Fibroblast of pulmonary artery (primary cell): ENCODE data around the gene ERC1.

Experiments
- DNase-seq: peaks from one replicate; pipeline ENCODE4 v3.0.0-alpha.2; 2010; ENCODE audit warnings: low read depth
- H3K4me3 ChIP-seq: replicated peaks from 2 replicates; pipeline ENCODE4 v1.5.1; 2011; ENCODE audit warnings: low read depth, mild to moderate bottlenecking, control low read depth, low read length, moderate library complexity
- TF ChIP-seq, protein P1 (sequence below): IDR thresholded peaks from 2 replicates; pipeline ENCODE4 v1.5.1; 2011; ENCODE audit warnings: mild to moderate bottlenecking, control low read depth, low read length, inconsistent platforms; ENCODE audit errors: missing control alignments

The ERC1 gene

DNA sequence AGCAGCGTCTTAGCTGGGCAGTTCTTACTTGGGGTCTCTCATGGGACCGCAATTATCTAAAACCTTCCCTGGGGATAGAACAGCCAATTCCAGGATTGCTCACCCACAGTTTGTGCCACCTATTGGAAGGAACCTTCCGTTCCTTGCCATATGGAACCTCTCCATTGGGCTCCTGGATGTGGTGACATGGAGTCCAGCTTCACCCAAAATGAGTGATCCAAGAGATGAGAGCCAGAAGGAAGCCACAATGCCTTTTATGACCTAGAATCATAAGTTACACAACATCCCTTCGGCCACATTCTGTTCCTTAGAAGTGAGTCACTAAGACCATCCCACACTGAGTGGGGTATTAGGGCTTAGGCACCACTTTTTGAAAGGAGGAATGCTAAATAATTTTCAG, 439.0 kb downstream of the ERC1 start:
- TF ChIP-seq, protein P1, sequence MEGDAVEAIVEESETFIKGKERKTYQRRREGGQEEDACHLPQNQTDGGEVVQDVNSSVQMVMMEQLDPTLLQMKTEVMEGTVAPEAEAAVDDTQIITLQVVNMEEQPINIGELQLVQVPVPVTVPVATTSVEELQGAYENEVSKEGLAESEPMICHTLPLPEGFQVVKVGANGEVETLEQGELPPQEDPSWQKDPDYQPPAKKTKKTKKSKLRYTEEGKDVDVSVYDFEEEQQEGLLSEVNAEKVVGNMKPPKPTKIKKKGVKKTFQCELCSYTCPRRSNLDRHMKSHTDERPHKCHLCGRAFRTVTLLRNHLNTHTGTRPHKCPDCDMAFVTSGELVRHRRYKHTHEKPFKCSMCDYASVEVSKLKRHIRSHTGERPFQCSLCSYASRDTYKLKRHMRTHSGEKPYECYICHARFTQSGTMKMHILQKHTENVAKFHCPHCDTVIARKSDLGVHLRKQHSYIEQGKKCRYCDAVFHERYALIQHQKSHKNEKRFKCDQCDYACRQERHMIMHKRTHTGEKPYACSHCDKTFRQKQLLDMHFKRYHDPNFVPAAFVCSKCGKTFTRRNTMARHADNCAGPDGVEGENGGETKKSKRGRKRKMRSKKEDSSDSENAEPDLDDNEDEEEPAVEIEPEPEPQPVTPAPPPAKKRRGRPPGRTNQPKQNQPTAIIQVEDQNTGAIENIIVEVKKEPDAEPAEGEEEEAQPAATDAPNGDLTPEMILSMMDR, result no peak
- no peak overlapping the region for H3K4me3 ChIP-seq
- peak; percentile 86 for DNase-seq

DNA sequence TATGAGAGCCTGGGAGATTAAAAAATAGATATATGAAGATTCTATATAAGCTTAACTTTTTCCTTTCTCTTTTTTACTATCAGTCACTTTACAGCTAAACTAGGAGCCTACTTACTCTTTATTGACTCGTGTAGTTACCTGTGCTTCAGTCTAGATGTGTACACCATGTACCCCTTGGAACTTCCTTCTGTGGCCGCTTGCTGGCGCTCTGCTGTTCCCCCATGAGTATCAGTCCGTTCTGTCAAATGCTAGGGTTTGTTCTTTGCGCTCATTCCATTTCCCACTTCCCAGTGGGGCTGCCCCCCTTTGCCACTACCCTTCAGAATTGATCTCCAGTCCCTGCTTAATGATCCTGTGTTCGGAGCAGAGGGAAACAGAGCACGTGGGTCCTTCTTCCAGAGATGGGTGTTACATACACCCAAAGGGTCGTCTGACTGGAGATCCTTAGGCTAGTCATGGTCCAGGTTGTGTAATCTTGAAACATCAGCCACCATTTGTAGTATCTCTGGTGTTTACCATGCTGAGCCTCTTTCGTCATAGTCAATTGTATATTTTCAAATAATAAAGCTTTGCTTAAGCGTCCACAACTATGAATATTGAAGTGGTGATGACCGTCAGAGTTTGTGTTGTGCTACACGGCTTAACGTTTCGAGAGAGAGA, 443.4 kb downstream of the ERC1 start:
- TF ChIP-seq, protein P1, result no peak
- H3K4me3 ChIP-seq, result no peak overlapping the region
- no peak for DNase-seq

DNA sequence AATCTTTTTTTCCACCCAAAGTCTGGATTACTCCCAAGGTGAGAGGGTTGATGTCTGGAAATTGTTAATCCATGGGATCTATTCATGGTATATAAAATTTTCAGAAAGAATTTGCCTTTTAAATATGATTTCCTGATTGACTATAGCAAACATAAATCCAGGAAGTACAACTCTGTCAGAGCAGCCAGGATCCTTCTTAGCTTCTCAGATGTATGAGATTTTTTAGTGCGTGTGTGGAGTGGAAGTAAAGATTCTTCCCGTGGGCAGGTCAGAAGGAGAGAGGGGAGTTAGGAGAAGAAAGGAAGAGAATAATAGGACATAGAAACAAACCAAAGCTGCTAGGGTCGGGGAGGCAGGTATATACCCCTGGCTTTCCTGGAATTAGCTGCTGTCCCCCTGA, 444.0 kb downstream of the ERC1 start:
- no peak overlapping the region for H3K4me3 ChIP-seq
- TF ChIP-seq, protein P1, result no peak
- DNase-seq, result no peak

DNA sequence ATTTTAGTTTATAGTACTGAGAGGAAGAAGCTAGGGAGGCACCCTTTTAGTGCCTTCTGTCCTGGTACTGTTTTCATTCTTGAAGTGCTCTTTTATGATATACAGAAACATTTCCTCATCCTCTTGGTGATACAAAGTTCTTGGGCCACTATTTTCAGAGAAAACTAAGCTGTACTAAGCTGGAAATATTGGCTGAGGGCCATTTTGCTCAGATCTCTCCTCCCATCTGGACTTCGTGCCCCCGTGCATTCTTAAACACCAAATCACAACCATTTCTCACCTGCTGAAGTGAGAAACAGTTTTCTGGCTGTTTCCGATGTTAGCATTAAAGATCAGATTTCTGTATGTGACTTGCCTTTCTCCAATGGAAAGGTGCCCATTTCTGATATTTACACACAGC, 444.4 kb downstream of the ERC1 start:
- DNase-seq, result peak; percentile 8
- TF ChIP-seq, protein P1, result no peak
- no peak overlapping the region for H3K4me3 ChIP-seq

DNA sequence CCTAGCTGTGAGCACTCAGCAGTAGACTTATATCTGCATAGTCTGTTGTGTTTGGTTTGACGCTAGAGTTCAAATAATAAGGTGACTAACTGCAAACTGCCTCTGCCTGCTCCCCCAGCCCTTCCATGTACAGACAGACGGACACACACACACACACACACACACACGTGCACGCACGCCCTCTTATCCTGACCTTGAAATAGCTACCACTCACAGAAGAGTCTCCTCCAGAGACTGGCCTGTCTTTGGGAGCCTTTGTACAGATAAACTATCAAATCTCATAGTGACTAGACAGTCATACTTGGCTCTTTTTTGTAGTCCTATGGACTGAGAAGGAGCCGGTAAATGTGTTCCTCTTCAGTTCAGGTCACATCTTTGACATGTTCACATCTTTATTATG, 445.0 kb downstream of the ERC1 start:
- TF ChIP-seq, protein P1, result no peak
- no peak overlapping the region for H3K4me3 ChIP-seq
- DNase-seq, result no peak

DNA sequence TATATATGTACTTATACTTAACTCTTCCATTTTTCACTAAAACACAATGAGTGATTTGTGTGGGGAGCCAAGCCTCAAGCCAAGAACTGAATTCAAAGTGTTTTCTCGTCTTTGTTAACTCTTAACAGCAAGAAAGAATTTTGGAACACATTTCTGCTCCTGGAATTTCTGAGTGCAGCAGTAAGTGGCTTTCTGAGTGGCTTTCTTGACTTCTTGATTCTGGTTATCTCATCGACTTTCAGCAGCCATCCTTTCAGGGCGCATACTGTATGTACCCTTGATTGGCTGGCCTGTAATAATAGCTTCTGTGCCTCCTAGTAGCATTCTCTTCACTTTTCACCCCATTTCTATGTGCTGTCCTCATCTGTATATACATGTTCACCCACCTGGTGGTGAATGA, 446.0 kb downstream of the ERC1 start:
- DNase-seq, result no peak
- TF ChIP-seq, protein P1, result no peak
- no peak overlapping the region for H3K4me3 ChIP-seq

DNA sequence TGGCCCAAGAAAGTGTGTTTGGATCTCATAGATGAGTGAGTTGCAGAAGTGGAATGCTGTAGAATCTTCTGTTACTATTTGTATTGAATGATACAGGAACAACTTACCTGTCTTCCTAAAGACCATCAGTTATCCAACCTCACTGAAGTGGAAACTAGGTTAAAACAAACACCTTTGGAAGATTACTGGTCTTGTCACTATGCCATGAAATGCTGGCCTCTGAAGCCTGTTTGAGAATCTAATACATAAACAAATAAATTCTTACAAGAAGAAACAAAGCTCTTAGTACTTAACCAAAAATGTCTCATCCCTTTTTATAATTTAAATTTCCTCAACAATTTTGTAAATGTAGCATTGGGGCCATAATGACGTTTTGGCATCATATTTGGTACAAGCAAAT, 448.2 kb downstream of the ERC1 start:
- no peak overlapping the region for H3K4me3 ChIP-seq
- DNase-seq, result no peak
- TF ChIP-seq, protein P1, result no peak
